ENCODE data around the gene ANP32A.
"Not testable (repeated sequence)": the region's sequence is repeated elsewhere in the genome, so short reads cannot be mapped to it uniquely, and the experiment has no call there.

Gene ANP32A

GRCh38 chr15:68781766-68782588 lies 38.7 kb downstream of the ANP32A start:
- peak; percentile 13 for DNase-seq (ENCODE audit: low spot score)

- DNase-seq (ENCODE audit: low spot score): no peak
These were observed 39.5 kb downstream of the ANP32A start for GRCh38 chr15:68781217-68781616.

DNA sequence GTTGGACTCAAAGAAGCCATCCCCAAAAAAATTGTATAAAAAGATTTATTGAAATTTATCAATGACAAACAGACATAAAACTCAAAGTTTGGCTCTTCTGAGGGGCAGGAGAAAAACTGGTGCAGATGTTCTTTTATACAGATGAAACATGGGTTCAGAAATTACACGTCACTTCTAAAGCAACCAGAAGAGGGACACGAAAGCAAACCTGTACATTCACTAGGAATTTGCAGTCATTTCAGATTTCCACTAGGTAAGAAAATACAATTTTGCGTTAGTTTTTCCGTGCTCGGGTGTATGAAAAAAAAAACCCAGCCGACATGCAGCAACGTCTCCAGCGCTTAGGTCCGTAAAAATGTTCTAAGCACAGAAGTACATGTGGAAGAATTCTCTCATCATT lies 41.8 kb downstream of the ANP32A start:
- DNase-seq (ENCODE audit: low spot score): no peak

DNA sequence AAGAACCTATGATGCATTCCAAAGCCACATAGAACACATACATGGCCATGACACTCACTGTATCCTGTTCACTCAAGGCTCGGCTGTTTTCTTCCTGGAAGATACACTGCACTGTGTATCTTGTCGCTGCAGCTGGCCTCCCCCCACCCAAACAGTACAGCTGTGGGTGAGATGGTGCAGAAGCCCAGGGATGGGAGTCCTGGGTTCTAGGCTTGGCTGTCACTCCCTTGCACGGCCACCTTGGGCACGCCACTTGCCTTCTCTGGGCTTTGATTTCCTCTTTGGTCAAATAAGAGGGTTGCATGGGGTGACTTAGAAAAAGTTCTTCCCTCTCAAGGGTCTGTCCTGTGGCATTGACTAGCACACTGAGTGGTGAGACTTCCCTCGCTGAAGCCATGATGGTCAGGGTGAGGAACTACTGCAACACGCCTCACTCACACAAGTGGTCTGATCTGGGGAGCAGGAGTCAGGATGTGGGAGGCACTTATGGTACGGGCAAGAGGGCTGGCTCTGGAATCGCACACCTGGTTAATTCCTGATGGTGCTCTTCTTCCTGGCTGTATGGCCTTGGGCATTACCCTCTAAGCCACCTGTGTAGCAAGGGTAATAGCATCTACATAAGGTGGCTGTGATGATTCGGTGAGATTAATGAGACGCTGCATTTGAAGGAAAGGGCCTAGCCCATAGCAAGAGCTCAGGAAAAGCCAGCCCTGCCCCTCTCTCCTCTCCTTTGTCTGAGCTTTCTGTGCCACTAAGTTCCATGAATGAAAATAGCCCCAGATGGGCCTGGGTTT lies 44.0 kb downstream of the ANP32A start:
- DNase-seq (ENCODE audit: low spot score): no peak

- no peak for DNase-seq (ENCODE audit: low spot score)
These were observed 44.8 kb downstream of the ANP32A start for GRCh38 chr15:68775671-68776476.

DNA sequence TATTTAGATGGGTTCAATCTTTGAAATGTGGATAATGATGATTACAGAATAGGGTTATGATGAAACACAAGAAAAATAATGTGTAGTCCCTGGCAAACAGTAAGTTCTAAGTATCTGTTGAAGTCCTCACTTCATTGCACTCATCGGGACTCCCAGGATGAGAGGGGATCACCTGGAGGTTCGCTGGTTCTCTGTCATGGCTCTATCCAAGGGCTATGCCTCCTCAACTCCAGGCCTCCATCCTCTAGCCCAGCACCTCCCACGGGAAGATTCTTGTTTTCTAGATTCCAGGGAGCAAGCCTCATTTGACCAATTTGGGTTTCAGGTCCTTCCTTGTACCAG lies 45.5 kb downstream of the ANP32A start:
- no peak for DNase-seq (ENCODE audit: low spot score)

DNA sequence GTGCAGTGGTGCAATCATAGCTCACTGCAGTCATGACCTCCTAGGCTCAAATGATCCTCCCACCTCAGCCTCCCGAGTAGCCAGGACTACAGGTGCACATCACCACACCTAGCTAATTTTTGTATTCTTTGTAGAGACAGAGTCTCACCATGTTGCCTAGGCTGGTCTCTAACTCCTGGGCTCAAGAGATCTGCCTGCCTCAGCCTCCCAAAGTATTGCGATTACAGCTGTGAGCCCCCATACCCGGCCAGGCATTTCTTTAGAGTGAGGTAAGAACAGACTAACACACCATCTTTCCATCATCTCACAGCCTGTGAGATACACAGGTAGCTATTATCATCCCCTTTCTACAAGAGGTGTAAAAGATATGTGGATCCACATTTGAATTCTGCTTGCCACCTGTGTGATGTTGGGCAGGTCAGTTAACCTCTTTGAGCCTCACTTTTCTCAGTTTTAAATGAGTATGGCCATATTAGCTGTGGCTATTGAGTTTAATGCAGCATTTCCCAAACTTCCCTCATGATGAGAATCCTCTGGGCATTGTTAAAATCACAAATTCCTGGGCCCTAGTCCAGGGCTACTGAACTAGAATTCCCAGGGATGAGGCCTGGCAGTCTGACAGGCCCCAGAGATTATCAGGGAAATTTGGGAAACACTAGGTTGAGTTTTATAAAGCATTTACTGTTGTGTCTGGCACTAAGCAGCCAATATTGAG lies 46.0 kb downstream of the ANP32A start:
- no peak for DNase-seq (ENCODE audit: low spot score)

DNA sequence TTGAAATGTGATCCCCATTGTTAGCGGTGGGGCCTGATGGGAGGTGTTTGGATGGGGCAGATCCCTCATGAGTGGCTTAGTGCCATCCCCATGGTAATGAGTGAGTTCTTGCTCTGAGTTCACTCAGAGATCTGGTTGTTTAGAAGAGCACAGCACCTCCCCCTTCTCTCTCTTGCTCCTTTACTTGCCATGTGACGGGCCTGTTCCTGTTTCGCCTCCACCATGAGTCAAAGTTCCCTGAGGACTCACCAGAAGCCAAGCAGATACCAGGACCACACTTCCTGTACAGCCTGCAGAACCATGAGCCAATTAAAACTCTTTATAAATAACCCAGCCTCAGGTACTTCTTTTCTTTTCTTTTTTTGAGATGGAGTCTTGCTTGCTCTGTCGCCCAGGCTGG lies 46.6 kb downstream of the ANP32A start:
- no peak for DNase-seq (ENCODE audit: low spot score)

DNA sequence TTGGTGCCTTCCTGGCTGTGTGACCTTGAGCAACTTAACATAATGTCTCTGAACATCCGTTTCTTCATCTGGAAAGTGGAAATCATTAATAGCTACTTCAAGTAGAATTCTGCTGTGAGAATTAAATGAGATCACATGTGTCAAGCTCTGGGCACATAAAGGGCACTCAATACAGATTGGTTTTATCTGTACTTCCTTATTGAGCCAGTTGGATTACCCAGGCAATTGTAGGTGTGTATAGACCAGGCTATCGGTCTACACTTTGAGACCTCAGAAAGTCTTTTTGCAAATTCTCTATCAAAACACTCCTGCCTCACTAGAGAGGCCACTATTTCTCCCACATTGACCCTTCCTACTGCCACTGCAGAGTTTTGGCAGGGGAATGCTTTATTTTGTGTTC lies 47.7 kb downstream of the ANP32A start:
- DNase-seq (ENCODE audit: low spot score): no peak

DNA sequence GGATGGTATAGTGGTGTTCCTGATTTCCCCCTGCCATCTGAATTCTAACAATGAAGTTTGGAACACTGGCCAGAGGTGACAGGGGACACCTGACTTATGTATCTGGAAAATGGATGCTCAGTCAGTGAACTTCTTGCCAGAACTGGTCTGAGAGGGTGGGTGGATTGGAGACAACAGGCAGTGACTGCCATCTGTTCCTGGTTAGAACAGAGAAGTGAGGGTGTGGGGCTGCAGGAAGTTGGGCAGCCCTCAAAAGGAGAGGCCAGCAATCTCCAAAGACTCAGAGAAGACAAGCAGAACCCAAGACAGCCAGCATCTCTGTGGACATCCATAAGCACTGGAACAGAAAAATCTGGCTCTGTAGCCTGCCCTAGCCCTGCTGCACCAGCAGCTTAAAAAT lies 50.5 kb downstream of the ANP32A start:
- no peak for DNase-seq (ENCODE audit: low spot score)

DNA sequence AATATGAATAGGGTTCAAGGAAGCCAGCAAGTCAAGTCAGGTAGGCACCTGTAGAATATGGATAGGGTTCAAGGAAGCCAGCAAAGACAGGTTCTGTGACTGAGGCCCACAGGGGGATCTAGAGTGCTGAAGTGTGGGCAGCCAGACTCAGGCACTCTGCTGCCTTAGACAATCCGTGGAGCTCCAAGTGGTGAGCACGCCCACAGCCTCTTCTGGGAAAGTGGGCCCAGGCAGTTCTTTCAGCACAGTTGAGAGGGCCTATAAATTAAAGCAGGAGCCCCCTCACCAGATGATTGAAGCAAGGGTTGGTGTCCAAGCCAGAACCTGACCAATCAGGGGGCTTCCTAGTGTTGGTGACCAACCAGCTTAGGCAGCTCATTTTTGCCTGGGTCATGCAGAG lies 51.0 kb downstream of the ANP32A start:
- no peak for DNase-seq (ENCODE audit: low spot score)

- no peak for DNase-seq (ENCODE audit: low spot score)
These were observed 52.4 kb downstream of the ANP32A start for GRCh38 chr15:68768321-68768720.

- no peak for DNase-seq (ENCODE audit: low spot score)
These were observed 52.9 kb downstream of the ANP32A start for GRCh38 chr15:68767833-68768232.

DNA sequence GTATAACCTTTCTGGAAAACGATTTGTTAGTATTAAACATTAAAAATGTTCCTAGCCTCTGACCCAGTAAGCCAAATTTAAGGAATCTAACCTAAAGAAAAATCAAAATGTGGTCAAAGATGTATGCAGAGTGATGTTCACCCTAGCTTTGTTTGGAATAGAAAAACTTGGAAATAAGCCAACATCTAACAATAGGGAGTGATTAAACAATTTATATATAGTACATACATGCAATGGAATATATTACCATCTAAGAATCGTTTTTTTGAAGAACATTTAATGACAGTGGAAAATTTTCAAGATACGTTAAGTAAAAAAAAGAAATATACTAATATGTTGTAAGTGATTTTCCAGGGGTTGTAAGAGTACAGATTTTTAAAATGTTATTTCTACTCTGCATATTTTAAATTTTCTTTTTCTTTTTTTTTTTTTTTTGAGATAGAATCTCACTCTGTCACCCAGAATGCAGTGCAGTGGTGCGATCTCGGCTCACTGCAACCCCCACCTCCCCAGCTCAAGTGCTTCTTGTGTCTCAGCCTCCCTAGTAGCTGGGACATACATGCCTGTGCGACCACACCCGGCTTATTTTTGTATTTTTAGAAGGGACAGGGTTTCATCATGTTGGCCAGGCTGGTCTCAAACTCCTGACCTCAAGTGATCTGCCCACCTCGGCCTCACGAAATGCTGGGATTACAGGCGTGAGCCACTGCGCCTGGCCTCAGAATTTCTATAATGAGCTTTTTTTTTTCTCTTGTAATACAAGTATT lies 54.9 kb downstream of the ANP32A start:
- DNase-seq (ENCODE audit: low spot score): no peak

GRCh38 chr15:68764090-68764489 lies 56.6 kb downstream of the ANP32A start:
- no peak for DNase-seq (ENCODE audit: low spot score)

GRCh38 chr15:68763063-68763462 lies 57.6 kb downstream of the ANP32A start:
- DNase-seq (ENCODE audit: low spot score): no peak

DNA sequence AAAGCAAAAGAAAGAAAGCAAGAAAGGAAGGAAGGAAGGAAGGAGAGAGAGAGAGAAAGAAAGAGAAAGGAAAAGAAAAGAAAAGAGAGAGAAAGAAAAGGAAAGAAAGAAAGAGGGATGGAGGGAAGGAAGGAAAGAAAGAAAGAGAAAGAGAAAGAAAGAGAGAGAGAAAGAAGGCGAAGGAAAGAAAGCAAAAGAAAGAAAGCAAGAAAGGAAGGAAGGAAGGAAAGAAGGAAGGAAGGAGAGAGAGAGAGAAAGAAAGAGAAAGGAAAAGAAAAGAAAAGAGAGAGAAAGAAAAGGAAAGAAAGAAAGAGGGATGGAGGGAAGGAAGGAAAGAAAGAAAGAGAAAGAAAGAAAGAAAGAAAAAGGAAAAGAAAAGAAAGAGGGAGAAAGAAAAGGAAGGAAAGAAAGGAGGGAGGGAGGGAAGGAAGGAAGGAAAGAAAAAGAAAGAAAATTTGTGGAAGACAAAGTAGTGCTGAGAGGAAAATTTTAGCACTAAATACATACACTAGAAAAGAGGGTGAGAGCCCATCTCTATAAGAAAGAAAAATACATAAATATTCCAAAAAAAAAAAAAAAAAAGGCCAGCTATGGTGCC lies 60.6 kb downstream of the ANP32A start:
- DNase-seq (ENCODE audit: low spot score): not testable (repeated sequence)

- DNase-seq (ENCODE audit: low spot score): no peak
These were observed 65.0 kb downstream of the ANP32A start for GRCh38 chr15:68755731-68756130.

GRCh38 chr15:68751622-68752021 lies 69.1 kb downstream of the ANP32A start:
- no peak for DNase-seq (ENCODE audit: low spot score)

DNA sequence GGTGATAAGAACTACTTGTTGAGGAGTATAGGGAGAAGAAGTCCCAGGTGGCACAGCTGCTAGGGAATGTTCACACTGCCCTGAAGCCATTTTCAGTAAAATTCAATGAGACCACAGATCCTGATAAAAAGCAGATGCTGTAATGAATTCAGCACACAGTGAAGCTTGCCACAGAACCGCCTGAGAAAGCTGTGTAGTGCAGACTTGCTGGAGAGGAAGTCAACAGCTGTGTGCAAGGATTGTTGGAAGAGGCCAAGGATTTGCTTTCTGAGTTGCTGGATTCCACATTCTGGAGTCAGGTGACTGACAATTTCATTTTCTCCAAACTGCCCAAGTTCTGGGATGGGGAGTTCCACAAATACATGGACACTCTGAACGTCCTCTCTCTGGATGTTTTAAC lies 70.9 kb downstream of the ANP32A start:
- no peak for DNase-seq (ENCODE audit: low spot score)

DNA sequence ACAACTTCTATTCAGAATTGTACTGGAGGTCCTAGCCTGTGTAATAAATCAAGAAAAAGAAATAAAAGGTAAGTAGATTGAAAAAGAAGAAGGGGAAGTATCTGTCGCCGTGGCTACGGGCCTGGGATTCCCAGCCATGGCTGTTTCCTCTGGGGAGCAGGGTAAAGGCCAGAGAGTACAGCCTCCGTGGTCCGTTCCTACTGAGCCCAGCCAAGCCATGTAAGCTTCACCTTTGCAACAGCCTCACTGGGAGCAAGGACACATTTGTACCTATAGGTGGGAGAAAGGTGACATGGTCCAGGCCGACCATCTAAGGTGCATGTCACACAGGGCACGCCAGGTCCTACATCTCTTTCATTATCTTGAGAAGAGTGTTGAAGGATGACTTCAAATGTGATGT lies 71.3 kb downstream of the ANP32A start:
- DNase-seq (ENCODE audit: low spot score): no peak
